ENCODE measurements around the gene CNTNAP2.

Gene CNTNAP2

DNA sequence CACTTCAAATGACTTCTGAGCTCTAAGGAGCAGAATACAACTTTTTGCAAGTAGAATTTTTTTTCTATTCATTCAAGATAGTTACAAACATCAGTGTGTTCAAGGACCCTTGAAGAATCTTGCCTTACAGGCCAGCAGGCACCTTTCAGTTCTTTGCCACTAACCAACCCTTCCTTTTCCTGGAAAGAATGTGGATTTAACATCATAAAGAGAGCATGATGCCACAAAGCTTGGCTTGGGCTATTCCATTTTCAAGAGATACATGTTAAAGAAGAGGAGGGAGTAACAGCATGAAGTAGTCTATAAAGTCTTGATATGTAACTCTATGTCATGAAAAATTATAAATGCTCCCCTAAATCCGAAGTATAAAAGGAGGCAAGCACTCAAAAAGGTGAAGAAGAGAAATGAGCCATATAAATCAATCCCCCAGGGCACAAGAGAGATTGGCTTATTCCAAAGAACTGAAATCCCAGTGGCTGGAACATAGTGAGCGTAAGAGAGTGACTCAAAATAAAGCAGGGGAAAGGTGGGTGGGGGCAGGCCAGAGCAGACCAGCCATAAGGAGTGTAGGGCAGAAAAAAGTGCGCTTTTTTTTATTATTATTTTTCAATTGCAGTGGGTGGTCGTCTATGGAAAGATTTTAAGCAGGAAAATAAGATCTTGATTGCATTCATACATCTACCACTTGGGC is 1448.3 kb downstream of the CNTNAP2 start:
- no peak for TF ChIP-seq CTCF (IDR thresholded peaks at IDR 0.05; ENCODE audit: control insufficient read depth, extremely low read depth, insufficient read depth)
- H3K4me3 ChIP-seq (ENCODE audit: low read depth, low read length): no peak overlapping the region
- no peak for DNase-seq (ENCODE audit: low read depth)

DNA sequence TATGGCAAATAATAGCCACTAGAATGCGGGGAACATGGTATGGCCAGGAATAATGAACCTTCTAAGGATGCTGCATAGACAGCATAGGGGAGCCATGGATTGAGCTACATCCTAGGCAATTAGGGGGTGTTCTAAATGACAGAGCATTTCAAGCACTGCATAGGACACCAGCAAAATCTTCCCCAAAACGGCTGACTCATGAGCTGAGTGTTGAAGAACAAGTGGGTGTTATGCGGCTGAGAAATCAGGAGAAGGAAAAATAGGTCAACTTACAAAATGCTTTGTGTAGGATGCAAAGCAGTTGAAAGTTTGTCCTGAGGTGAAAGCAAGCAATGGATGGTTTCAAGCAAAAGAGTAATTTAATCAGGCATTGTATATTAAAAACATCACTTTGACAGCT is 1450.4 kb downstream of the CNTNAP2 start:
- DNase-seq (ENCODE audit: low read depth): no peak
- no peak for TF ChIP-seq CTCF (IDR thresholded peaks at IDR 0.05; ENCODE audit: control insufficient read depth, extremely low read depth, insufficient read depth)
- H3K4me3 ChIP-seq (ENCODE audit: low read depth, low read length): no peak overlapping the region

GRCh38 chr7:147569116-147569913 is 1452.7 kb downstream of the CNTNAP2 start:
- TF ChIP-seq CTCF (IDR thresholded peaks at IDR 0.05; ENCODE audit: control insufficient read depth, extremely low read depth, insufficient read depth): no peak
- no peak overlapping the region for H3K4me3 ChIP-seq (ENCODE audit: low read depth, low read length)
- no peak for DNase-seq (ENCODE audit: low read depth)

- DNase-seq (ENCODE audit: low read depth): no peak
- no peak for TF ChIP-seq CTCF (IDR thresholded peaks at IDR 0.05; ENCODE audit: control insufficient read depth, extremely low read depth, insufficient read depth)
- H3K4me3 ChIP-seq (ENCODE audit: low read depth, low read length): no peak overlapping the region
These were observed 1453.8 kb downstream of the CNTNAP2 start for GRCh38 chr7:147570390-147570789.

DNA sequence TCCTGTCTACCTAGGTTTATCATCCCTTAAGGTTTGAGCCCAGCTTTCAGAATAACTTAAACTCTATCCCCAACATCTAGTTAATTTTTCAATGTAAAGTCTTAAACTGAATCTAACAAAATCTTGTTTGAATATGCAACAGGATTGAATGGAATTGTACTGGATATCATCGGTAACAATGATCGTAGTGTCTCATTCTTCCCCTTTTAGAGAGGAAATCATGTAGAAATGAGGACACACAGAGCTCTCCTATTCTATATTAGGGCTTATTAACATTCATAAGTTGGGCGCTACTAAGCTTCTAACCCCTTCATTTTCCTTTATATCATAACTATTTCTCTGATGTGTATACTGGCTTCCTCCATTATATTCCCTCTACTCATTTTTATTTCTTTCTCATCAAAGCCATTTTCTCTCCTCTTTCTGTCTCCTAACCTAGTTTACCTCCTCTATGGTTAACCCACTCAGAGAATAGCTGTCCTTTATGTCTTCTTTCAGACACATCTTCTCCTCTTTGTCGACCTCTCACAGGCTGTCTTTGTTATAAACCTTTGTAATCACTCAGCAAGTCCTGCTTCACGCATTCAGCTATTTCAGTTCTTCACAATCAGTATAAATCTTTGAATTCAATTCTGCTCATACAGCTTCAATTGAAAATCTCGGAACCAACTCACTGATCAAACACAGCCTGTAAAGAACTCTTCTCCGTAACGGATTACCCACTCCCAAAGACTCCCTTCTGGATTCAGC is 1455.0 kb downstream of the CNTNAP2 start:
- no peak for TF ChIP-seq CTCF (IDR thresholded peaks at IDR 0.05; ENCODE audit: control insufficient read depth, extremely low read depth, insufficient read depth)
- no peak for DNase-seq (ENCODE audit: low read depth)
- H3K4me3 ChIP-seq (ENCODE audit: low read depth, low read length): no peak overlapping the region

GRCh38 chr7:147578196-147578595 is 1461.6 kb downstream of the CNTNAP2 start:
- no peak overlapping the region for H3K4me3 ChIP-seq (ENCODE audit: low read depth, low read length)

More at GRCh38 chr7:147578196-147578595, 1461.6 kb downstream of the CNTNAP2 start:
- no peak for DNase-seq (ENCODE audit: low read depth)
- TF ChIP-seq CTCF (IDR thresholded peaks at IDR 0.05; ENCODE audit: control insufficient read depth, extremely low read depth, insufficient read depth): no peak
